ENCODE data around the gene GPR15LG. TPM values are rescaled to one million over a fixed set of nuclear protein-coding genes. Genes with fewer than 3 reads are reported as not detected.

The GPR15LG gene
- total RNA-seq, 1 donor from 2014 or later, result not detected

GRCh38 chr10:84217746-84218145 lies 44.1 kb downstream of the GPR15LG start:
- no peaks in the 10 kb centered on the region for H3K4me1 Mint-ChIP-seq (ENCODE audit: low read depth)
- TF ChIP-seq CTCF (IDR thresholded peaks at IDR 0.05), result no peak
- H3K9me3 Mint-ChIP-seq (ENCODE audit: low read depth), result no peaks in the 10 kb centered on the region
- H3K36me3 Mint-ChIP-seq (ENCODE audit: low read depth), result peaks cover 1% of the 10 kb centered on the region
- H3K4me3 Mint-ChIP-seq (ENCODE audit: unreplicated experiment), result no peak overlapping the region
- H3K27ac Mint-ChIP-seq (ENCODE audit: unreplicated experiment), result no peak overlapping the region
- H3K27me3 Mint-ChIP-seq (ENCODE audit: low read depth), result peaks cover 13% of the 10 kb centered on the region
- no peak for DNase-seq (ENCODE audit: low spot score)

GRCh38 chr10:84221916-84222315 lies 48.3 kb downstream of the GPR15LG start:
- no peaks in the 10 kb centered on the region for H3K4me1 Mint-ChIP-seq (ENCODE audit: low read depth)
- peaks cover 14% of the 10 kb centered on the region for H3K27me3 Mint-ChIP-seq (ENCODE audit: low read depth)
- H3K27ac Mint-ChIP-seq (ENCODE audit: unreplicated experiment), result no peak overlapping the region
- H3K36me3 Mint-ChIP-seq (ENCODE audit: low read depth), result peaks cover 1% of the 10 kb centered on the region
- H3K9me3 Mint-ChIP-seq (ENCODE audit: low read depth), result no peaks in the 10 kb centered on the region
- no peak for DNase-seq (ENCODE audit: low spot score)
- TF ChIP-seq CTCF (IDR thresholded peaks at IDR 0.05), result no peak
- no peak overlapping the region for H3K4me3 Mint-ChIP-seq (ENCODE audit: unreplicated experiment)

GRCh38 chr10:84224411-84225028 lies 50.9 kb downstream of the GPR15LG start:
- Mint-ChIP-seq H3K9me3 (ENCODE audit: low read depth) (no peaks in the 10 kb centered on the region), H3K4me3 (ENCODE audit: unreplicated experiment) (no peak overlapping the region), H3K27ac (ENCODE audit: unreplicated experiment) (no peak overlapping the region), H3K27me3 (ENCODE audit: low read depth) (peaks cover 26% of the 10 kb centered on the region), H3K36me3 (ENCODE audit: low read depth) (peaks cover 1% of the 10 kb centered on the region), H3K4me1 (ENCODE audit: low read depth) (no peaks in the 10 kb centered on the region)
- no peak for DNase-seq (ENCODE audit: low spot score)
- TF ChIP-seq CTCF (IDR thresholded peaks at IDR 0.05), result no peak

GRCh38 chr10:84225427-84226173 lies 52.0 kb downstream of the GPR15LG start, which contains the start of gene LRIT2:
LRIT2 (minus strand) TSS chr10:84225544; CDS start chr10:84225520, 24 bp downstream.
- Mint-ChIP-seq H3K4me3 (ENCODE audit: unreplicated experiment) (no peak within 1 kb of the TSS), H3K36me3 (ENCODE audit: low read depth) (peaks cover under 1% of the 10 kb centered on the region), H3K27ac (ENCODE audit: unreplicated experiment) (no peak within 1 kb of the TSS), H3K9me3 (ENCODE audit: low read depth) (no peaks in the 10 kb centered on the region), H3K4me1 (ENCODE audit: low read depth) (no peaks in the 10 kb centered on the region), H3K27me3 (ENCODE audit: low read depth) (peaks cover 30% of the 10 kb centered on the region)
- TF ChIP-seq CTCF (IDR thresholded peaks at IDR 0.05), result no peak
- DNase-seq (ENCODE audit: low spot score), result no peak

- Mint-ChIP-seq H3K4me3 (ENCODE audit: unreplicated experiment) (no peak overlapping the region), H3K9me3 (ENCODE audit: low read depth) (no peaks in the 10 kb centered on the region), H3K27ac (ENCODE audit: unreplicated experiment) (no peak overlapping the region), H3K4me1 (ENCODE audit: low read depth) (no peaks in the 10 kb centered on the region), H3K27me3 (ENCODE audit: low read depth) (peaks cover 25% of the 10 kb centered on the region), H3K36me3 (ENCODE audit: low read depth) (no peaks in the 10 kb centered on the region)
- no peak for DNase-seq (ENCODE audit: low spot score)
- no peak for TF ChIP-seq CTCF (IDR thresholded peaks at IDR 0.05)
Observed at GRCh38 chr10:84226616-84227015, 53.0 kb downstream of the GPR15LG start.
